Endothelial cell of umbilical vein (primary cell): ENCODE data around the gene CNST.
"Not testable (repeated sequence)": the region's sequence is repeated elsewhere in the genome, so short reads cannot be mapped to it uniquely, and the experiment has no call there.

Experiments
- CTCF ChIP-seq, 2 donors: IDR thresholded peaks; 1 replicate in 1 of 2; 2 replicates in 1 of 2; pipeline ENCODE4 v1.5.1; 2011; ENCODE audit warnings: low read length in 2 of 2, mild to moderate bottlenecking in 2 of 2, moderate library complexity in 2 of 2, control low read depth in 1 of 2, inconsistent platforms in 1 of 2, low read depth in 1 of 2; ENCODE audit not compliant: insufficient read depth in 1 of 2; ENCODE audit errors: extremely low read depth in 1 of 2
- FOS ChIP-seq: IDR thresholded peaks from 2 replicates; pipeline ENCODE4 v1.6.1; 2011; ENCODE audit warnings: mild to moderate bottlenecking, low read length, moderate library complexity, borderline replicate concordance; ENCODE audit not compliant: insufficient read depth
- POLR2A ChIP-seq: IDR thresholded peaks from 2 replicates; pipeline ENCODE4 v1.6.1; 2012; ENCODE audit warnings: low read depth, mild to moderate bottlenecking, control low read depth, low read length

DNA sequence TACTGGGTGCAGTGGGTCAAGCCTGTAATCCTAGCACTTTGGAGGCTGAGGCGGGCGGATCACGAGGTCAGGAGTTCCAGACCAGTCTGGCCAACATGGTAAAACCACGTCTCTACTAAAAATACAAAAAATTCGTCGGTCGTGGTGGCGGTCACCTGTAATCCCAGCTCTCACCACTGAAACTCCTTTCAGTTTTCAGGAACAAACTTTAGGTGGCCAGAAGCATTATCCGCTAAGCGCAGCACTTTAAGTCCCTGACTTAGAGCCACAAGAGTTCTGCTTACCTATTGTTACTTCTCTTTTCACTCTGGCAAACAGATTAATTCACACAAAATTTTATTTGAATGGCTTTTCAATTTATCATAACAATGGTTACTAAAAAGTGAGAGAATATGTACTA is 5.4 kb upstream of the CNST start:
- TF ChIP-seq CTCF (IDR thresholded peaks at IDR 0.05; ENCODE audit: extremely low read depth in 1 of 2, insufficient read depth in 1 of 2, low read depth in 1 of 2, low read length in 2 of 2); FOS; POLR2A: not testable (repeated sequence)
